HG03039 (cell line): Measurements from ENCODE around the gene ACSS1.

Experiments
- ATAC-seq: cut with Tn5 transposase; IDR thresholded peaks from one replicate; pipeline ENCODE4 v1.9.1; 2021; ENCODE audit warnings: mild to moderate bottlenecking, moderate library complexity; ENCODE audit not compliant: unreplicated experiment

Gene ACSS1

DNA sequence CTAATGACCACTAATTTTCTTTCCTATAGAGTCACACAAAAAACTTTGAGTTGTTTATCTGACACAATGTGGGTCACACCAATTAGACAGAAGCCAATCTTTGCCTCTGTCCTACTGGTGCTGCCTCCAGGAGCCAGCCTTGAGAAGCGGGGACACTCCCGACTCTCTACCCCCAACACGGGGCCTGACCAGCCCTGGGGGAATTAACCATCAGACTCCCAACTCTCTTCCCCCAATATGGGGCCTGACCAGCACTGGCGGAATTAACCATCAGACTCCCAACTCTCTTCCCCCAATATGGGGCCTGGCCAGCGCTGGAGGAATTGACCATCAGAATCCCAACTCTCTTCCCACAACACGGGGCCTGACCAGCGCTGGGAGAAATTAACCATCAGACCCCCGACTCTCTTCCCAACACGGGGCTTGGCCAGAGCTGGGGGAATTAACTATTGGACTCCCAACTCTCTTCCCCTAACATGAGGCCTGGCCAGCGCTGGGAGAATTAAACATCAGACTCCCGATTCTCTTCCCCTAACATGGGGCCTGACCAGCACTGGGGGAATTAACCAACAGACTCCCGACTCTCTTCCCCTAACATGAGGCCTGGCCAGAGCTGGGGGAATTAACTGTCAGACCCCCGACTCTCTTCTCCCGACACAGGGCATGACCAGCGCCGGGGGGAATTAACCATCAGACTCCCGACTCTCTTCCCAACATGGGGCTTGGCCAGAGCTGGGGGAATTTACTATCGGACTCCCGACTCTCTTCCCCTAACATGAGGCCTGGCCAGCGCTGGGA lies 96.4 kb downstream of the ACSS1 start:
- ATAC-seq, result no peak

DNA sequence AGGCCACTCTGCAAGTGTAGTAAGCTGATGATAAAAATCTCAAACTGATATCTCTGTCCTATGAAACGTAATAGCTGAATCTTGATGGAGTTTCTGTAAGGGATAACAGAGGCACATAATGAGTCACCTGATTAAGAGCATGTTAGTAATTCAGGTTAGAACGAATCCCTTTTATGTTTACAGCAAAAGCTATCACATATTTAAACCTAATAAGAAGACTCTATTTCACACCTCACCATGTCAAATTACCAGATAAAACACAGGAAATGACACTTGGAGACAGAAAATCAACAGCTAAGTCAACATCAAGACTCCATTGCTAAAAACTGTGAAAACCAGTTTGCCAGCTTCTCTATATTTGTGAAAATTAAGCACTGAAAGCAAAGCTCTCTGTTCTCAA lies 97.1 kb downstream of the ACSS1 start:
- no peak for ATAC-seq

DNA sequence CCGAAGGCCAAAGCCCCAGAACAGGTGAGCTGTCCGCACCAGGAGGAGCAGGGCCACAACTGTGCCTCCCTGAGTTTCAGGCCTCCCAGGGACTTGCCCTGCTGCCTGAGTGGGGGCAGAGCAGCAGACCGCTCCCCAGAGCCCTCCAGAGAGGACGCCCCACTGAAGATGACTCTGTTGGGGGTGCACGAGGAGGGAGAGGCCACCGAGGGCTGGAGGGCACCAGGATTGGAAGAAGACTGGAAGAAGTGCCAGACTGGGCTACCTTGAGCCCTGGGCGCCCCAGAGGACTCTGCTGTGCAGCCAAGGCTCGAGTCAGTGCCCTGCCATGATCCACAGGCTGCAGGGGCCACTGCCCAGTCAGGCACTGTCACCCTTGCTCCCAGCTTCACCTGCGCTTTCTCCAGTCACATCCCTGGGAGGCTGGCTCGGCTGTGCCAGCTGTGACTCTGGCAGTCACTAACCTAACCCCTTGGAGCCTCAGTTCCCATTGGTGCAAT lies 97.6 kb downstream of the ACSS1 start:
- no peak for ATAC-seq

DNA sequence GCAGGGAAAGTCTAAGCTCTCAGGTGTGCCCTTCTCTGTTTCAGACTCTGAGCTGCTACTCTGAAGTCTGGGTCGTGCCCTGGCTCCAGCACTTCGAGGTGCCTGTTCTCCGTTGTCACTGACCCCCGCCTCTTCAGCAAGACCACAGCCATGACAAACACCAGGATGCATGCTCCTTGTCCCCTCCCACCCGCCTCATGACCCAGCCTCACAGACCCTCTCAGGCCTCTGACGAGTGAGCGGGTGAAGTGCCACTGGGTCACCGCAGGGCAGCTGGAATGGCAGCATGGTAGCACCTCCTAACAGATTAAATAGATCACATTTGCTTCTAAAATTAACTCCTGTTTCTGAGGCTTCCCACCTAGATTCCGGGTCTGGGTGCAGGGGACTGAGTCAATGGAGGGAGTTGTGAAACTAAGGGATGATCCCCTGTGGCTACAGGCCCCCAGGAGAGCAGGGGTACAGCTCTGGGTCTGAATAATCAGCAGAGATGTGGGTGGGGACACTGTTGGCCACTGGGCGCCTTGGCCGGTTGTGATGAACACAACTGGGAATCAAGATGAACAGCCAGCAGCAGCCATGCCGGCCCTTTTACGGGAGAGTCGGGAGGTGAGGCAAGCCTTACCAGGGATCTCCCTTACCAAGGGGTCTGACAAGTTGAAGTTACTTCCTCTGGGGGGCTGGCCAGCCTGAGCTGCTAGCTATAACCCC lies 98.2 kb downstream of the ACSS1 start:
- no peak for ATAC-seq

DNA sequence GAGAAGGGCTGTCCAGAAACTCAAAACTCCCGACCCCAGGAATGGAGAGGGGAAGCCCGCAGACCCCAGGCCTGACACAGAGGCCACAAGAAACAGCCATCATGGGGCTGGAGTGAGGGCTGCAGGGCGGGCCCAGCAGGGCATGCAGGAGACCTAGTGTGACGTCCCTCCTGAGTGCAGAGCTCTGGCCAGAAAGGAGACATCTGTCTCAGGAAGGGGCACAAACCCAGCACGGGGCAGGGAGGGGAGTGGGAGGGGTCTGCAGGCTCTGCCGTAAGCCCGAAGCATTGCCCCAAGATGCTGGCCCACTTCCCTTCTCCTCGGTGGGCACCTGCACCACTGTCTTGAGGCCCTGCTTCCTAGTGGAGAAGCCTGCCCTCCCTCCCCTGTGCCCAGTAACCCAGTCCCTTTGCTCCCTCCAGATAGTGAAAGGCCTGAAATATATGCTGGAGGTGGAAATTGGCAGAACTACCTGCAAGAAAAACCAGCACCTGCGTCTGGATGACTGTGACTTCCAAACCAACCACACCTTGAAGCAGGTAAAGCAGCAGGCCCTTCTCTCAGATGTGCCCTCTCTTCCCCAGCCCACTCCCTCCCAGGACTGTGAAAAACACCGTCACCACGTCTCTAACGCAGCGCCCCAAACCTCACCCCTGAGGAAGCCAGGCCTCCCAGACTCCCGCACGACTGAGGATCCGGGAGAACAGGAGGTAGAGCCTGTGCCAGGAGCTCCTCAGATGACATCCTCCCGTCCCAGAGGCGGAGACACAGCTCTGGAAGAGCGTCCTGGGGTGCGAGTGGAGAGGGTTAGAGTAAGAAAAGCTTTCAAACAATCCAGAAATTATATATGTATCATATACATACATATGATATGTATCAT lies 99.2 kb downstream of the ACSS1 start:
- ATAC-seq, result no peak

DNA sequence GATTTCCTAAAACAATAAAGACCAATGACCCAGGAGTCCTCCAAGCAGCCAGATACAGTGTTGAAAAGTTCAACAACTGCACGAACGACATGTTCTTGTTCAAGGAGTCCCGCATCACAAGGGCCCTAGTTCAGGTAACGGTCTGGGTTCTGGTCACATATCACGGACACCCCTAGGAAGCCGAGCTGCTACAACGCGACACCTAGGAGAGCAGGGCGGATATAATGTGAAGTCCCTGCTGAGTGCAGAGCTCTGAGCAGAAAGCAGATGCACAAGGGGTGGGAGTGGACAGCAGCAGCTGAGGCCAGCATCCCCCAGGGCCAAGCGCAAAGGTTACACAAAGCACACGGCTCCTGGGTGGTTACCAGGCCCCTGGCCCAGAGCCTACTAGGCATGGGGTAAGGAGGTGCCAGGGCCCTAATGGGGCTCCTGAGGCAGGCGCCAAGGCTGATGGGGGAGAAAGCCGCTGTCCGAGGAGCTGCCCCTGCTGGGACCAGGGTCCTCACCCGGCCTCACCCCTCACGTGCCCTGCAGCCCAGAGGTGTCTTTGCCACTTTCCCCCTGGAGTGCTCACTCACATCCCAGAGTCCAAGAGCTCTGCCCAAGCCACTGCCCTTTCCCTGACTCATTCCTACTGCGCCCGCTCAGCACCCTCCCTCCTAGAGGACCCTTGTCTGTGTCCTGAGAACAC lies 100.5 kb downstream of the ACSS1 start:
- ATAC-seq, result no peak
